ENCODE results near the gene SDC3.

The SDC3 gene

DNA sequence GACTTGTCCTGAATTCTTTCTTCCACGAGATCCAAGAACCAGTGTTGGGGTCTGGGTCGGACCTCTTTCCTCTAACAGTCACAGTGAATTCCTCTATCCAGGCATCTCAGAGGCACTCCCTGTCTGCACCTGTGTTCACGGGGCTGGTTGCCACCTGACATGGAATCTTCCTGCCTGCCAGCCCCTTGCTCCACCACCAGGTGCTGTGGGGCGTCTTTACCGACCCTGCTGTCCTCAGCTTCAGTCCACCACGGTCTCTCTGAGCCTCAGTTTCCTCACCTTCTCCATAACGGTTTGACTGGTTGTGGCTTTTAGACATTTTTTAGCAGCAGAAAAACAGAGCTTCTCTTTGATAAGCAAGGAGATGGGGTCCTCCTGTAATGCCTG is 62.7 kb downstream of the SDC3 start:
- no peak for DNase-seq

GRCh38 chr1:30845237-30845903 is 63.2 kb downstream of the SDC3 start:
- no peak for DNase-seq

DNA sequence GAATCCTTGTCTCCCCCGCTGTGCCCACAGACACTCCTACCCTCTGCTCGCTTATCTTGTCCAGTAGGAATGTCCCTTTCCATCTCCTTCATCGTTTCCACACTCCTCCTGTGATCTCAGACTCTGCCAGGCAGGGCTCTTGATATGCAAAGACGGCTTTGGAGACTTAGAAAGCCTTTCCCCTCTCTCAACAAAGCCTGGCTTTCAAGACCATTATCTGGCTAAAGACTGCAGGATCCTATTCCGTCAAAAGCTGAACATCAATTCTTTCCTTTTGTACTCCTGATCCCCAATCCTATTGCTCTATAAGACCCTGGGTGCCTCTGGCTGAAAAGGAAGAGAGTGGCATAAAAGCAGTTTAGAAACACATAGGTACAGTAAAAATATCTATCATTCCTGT is 63.9 kb downstream of the SDC3 start:
- no peak for DNase-seq

- no peak for DNase-seq
Observed at GRCh38 chr1:30842697-30843354, 65.7 kb downstream of the SDC3 start.

DNA sequence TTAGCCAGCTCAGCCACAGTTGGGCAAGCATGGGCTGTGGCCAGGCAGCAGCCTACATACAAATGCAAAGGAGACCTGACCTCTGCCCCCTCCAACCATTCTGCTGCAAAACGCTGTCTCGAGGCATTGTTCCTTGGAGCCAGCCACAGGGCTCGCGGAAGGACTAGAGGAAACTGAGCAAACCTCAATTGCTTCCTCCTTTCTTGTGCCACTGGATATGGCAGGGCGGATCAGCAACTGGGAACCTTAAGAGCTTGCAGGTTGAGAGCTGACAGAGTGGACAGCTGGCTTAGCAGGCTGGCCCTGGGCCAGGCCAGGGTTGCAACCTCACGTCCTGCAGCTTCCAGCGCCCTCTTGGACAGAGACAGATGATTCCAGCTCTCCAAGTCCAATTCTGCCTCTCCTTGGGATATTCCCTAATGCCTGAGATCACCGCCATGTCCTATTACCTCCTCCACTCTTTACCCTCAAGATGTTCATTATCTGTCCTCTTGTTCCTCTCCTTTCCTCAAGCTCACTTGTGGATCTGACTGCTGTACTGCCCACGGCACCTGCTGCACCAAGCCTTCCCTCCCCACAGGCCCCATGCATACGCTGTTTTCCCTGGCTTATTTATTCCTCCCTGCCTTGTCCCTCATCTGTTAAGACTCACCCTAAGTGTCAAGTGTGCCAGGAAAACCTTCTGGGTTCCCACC is 67.5 kb downstream of the SDC3 start:
- no peak for DNase-seq

GRCh38 chr1:30839827-30840359 is 68.7 kb downstream of the SDC3 start:
- DNase-seq = no peak

DNA sequence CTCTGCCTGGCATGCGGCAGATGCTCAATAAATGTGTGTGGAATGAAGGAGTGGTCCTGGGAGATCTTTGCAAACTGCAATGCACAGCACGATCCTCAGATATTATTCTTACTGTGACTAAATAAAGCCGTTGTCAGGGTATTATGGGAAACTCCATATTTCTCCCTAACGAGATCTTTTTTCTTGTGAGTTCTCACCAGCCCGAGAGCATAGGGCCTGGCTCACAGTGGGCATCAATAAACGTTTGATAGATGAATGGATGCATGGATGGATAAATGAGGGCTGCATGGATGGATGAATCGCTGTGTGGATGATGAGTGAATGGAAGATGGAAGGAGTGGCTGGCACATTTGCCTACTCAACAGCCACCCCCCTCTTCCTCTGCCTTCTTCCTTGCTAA is 69.6 kb downstream of the SDC3 start:
- no peak for DNase-seq

GRCh38 chr1:30837653-30838052 is 70.9 kb downstream of the SDC3 start:
- DNase-seq = no peak

GRCh38 chr1:30834253-30834652 is 74.3 kb downstream of the SDC3 start:
- no peak for DNase-seq

GRCh38 chr1:30830537-30830936 is 78.0 kb downstream of the SDC3 start:
- DNase-seq = no peak

DNA sequence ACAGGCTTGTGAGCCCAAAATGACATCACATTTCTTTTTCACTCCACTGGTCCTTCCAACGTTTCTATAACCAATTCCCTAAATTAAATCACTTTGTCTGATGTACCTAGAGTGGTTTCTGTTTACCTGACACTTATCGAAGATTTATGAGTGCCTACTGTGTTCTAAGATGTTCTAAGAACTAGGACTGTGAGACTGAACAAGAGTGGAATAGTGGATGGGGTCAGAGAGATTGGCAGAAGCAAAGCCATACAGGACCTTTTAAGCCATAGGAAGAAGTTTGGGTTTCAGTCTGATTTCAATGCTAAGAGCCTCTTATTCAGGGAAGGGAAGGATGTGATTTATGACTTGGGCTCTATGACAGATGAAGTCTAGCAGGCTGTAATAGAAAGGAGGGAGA is 78.7 kb downstream of the SDC3 start:
- DNase-seq = no peak

- DNase-seq = no peak
Observed at GRCh38 chr1:30824736-30825429, 83.7 kb downstream of the SDC3 start.

DNA sequence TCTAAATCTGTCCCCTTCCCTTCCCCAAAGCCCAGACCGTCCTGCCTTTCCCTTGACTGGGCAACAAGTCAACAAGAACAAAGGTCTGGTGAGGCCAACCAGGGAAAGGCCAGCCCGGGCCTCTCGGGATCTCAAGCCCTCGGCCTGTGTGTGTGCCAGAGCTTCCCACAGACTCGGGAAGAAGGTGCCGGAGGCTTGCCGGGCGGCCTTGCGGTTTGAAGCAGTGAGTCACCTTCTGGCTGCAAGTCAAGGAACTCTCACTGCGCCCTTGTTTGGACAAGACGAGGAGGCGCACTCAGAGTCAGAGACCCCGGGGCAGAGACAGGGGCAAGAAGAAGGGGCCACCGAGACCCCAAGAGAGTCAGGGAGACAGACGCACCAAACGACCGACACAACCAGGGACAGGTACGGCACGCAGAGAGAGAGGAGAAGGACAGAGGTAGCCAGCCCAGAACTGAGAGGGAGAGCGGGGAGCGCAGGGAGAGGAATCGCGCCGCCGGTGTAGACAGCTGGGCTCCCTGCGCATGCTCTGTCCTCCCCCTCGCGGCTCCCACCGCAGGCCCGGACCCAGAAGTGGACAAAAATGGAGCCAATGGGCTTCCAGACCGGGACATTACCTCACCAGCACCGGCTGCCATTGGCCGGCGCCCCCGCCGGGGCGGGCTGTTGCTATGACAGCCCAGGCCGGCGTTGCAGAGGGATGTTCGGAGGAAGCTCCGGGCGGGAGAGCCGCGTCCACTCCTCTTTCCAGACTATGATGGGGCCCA is 84.4 kb downstream of the SDC3 start:
- peak; percentile 49 for DNase-seq

- no peak for DNase-seq
Observed at GRCh38 chr1:30823627-30823968, 85.0 kb downstream of the SDC3 start.

GRCh38 chr1:30822966-30823581 is 85.5 kb downstream of the SDC3 start:
- no peak for DNase-seq

DNA sequence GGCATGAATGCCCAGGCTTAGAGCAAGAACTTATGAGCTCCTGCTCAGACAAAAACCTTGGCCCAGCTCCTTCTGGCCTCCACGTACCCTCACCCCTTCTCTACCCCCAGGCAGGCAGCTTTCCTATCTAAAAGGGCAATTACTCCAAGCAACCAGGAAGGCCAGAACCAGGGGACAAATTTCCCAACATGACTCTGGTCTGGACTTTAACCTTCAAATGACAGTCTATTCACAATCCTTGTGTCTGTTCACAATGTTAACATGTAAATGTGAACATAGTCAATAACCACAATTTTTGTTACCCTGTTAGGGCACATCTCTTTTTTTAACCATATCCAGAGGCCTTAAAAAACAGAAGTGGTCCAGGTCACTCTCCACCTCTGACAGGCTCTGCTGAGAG is 86.6 kb downstream of the SDC3 start:
- DNase-seq = no peak

DNA sequence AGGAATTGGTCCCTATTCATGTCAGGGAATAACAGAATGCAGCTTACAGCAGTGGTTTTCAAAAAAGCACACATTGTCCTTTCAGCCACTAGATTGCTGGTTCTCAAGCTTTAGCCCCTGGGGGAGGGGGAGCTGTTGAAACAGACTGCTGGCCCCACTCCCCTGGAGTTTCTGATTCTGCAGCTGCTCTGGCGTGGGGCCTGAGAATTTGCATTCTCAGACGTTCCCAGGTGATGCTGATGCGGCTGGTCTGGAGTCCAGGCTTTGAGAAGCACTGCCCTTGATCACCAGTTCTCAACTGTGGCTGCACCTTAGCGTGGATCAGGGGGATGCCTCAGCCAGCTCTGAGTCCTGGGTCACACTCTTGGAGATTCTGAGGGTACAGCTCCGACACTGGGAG is 88.3 kb downstream of the SDC3 start:
- no peak for DNase-seq

Data from activated gamma-delta T cell (primary cell).